H1 (cell line): ENCODE measurements around the gene PDZRN3. TPM values are rescaled to one million over a fixed set of nuclear protein-coding genes. Genes with fewer than 3 reads are reported as not detected.

Experiments used
- CTCF ChIA-PET: fragments of 300-600 bp; sonication (Branson Sonifier 250); formaldehyde crosslinking; loops from one replicate; lab custom pipeline; 2021; ENCODE audit not compliant: partially characterized antibody; lab: Charles Lee
- POLR2A ChIA-PET: fragments of 300-600 bp; sonication (Branson Sonifier 250); formaldehyde crosslinking; loops from one replicate; lab custom pipeline; 2021; ENCODE audit warnings: inconsistent platforms; ENCODE audit not compliant: partially characterized antibody; lab: Charles Lee
- DNase-seq, 2 experiments: peaks; one replicate each; pipeline versions ENCODE4 v3.0.0 to v3.0.0-alpha.2; 2010 to 2022; ENCODE audit warnings: low spot score in 2 of 2, low read depth in 1 of 2, mixed read lengths in 1 of 2
- FAIRE-seq: peaks from 2 replicates; lab custom pipeline; 2011; peaks lifted over from hg19 to GRCh38; lab: Jason Lieb, UNC
- H2AFZ ChIP-seq: 2 replicates; pipeline ENCODE4 v1.8.1; 2012; ENCODE audit warnings: low read length, inconsistent platforms
- H2AK5ac ChIP-seq: 2 replicates; pipeline ENCODE4 v1.6.1; 2013; ENCODE audit warnings: low read depth, low read length
- H2BK120ac ChIP-seq: replicated peaks from 2 replicates; pipeline ENCODE3; 2013; ENCODE audit warnings: low read depth, low read length, inconsistent platforms
- H2BK12ac ChIP-seq: 2 replicates; pipeline ENCODE4 v1.6.1; 2013; ENCODE audit warnings: low read depth, low read length
- H2BK15ac ChIP-seq: 2 replicates; pipeline ENCODE4 v1.6.1; 2013; ENCODE audit warnings: low read length
- H2BK20ac ChIP-seq: 2 replicates; pipeline ENCODE4 v1.6.1; 2013; ENCODE audit warnings: low read length
- H2BK5ac ChIP-seq: 2 replicates; pipeline ENCODE4 v1.6.1; 2013; ENCODE audit warnings: low read depth, low read length
- H3K14ac ChIP-seq: 2 replicates; pipeline ENCODE4 v1.6.1; 2013; ENCODE audit warnings: inconsistent platforms; ENCODE audit not compliant: insufficient read length
- H3K18ac ChIP-seq: 2 replicates; pipeline ENCODE4 v1.6.1; 2013; ENCODE audit warnings: low read length; ENCODE audit errors: extremely low read depth
- H3K23ac ChIP-seq: 2 replicates; pipeline ENCODE4 v1.6.1; 2013; ENCODE audit warnings: inconsistent platforms; ENCODE audit not compliant: insufficient read length
- H3K23me2 ChIP-seq: 2 replicates; pipeline ENCODE4 v1.6.1; 2013; ENCODE audit warnings: low read depth, low read length
- H3K27ac ChIP-seq: 2 replicates; pipeline ENCODE4 v1.6.1; 2011; ENCODE audit warnings: low read depth, low read length, inconsistent platforms
- H3K27me3 ChIP-seq, 4 experiments: replicated peaks in 1 of 4; 1 replicate in 1 of 4; 2 replicates in 3 of 4; pipeline versions ENCODE4 v1.6.1 to v1.8.1; 2011 to 2013; ENCODE audit warnings: low read length in 3 of 4, mild to moderate bottlenecking in 3 of 4, inconsistent platforms in 2 of 4, mixed read lengths in 2 of 4, moderate library complexity in 1 of 4; ENCODE audit not compliant: control insufficient read depth in 3 of 4, insufficient read depth in 3 of 4; ENCODE audit errors: extremely low read depth in 1 of 4
- H3K36me3 ChIP-seq, 4 experiments: 2 replicates each; pipeline versions ENCODE4 v1.6.1 to v1.8.1; 2011 to 2013; ENCODE audit warnings: mild to moderate bottlenecking in 4 of 4, low read length in 3 of 4, moderate library complexity in 2 of 4, control low read depth in 1 of 4, inconsistent platforms in 1 of 4; ENCODE audit not compliant: insufficient read depth in 4 of 4, control insufficient read depth in 2 of 4
- H3K4ac ChIP-seq: replicated peaks from 2 replicates; pipeline ENCODE3; 2013; ENCODE audit warnings: low read length, low read depth, mixed read lengths, inconsistent platforms; ENCODE audit not compliant: insufficient read length
- H3K4me1 ChIP-seq, 4 experiments: replicated peaks in 1 of 4; 1 replicate in 1 of 4; 2 replicates in 3 of 4; pipeline versions ENCODE4 v1.6.1 to v1.8.1; 2011 to 2013; ENCODE audit warnings: low read length in 3 of 4, inconsistent platforms in 2 of 4, mixed read lengths in 1 of 4; ENCODE audit not compliant: insufficient read depth in 4 of 4, control insufficient read depth in 3 of 4
- H3K4me2 ChIP-seq, 2 experiments: 2 replicates each; pipeline versions ENCODE4 v1.6.1 to v1.8.1; 2011 to 2013; ENCODE audit warnings: low read depth in 2 of 2, low read length in 2 of 2, control low read depth in 1 of 2, inconsistent platforms in 1 of 2, mild to moderate bottlenecking in 1 of 2; ENCODE audit not compliant: insufficient read depth in 1 of 2
- H3K4me3 ChIP-seq, 4 experiments: fragments of 200-600, 300-600 bp in 1 of 4; sonication (generic), shearing (Covaris generic), sonication (Bioruptor Twin) in 1 of 4; 2 replicates each; pipeline versions ENCODE4 v1.5.1 to v1.8.1; 2011 to 2016; ENCODE audit warnings: low read length in 4 of 4, low read depth in 3 of 4, control low read depth in 2 of 4, inconsistent platforms in 2 of 4, mild to moderate bottlenecking in 2 of 4, mixed read lengths in 1 of 4, moderate library complexity in 1 of 4; ENCODE audit not compliant: insufficient read depth in 2 of 4; ENCODE audit errors: extremely low read depth in 1 of 4
- H3K56ac ChIP-seq: replicated peaks from 2 replicates; pipeline ENCODE3; 2013; ENCODE audit warnings: low read depth, mild to moderate bottlenecking, mixed read lengths, low read length, inconsistent platforms; ENCODE audit not compliant: insufficient read length
- H3K79me1 ChIP-seq: 2 replicates; pipeline ENCODE4 v1.6.1; 2013; ENCODE audit warnings: low read depth, low read length, control low read depth
- H3K79me2 ChIP-seq, 2 experiments: 2 replicates each; pipeline versions ENCODE4 v1.6.1 to v1.8.1; 2012 to 2013; ENCODE audit warnings: low read length in 2 of 2, mild to moderate bottlenecking in 2 of 2, inconsistent platforms in 1 of 2; ENCODE audit not compliant: insufficient read depth in 2 of 2, control insufficient read depth in 1 of 2
- H3K9ac ChIP-seq, 4 experiments: replicated peaks in 1 of 4; 1 replicate in 1 of 4; 2 replicates in 3 of 4; pipeline versions ENCODE4 v1.6.1 to v1.8.1; 2011 to 2013; ENCODE audit warnings: low read depth in 3 of 4, low read length in 3 of 4, control low read depth in 2 of 4, mild to moderate bottlenecking in 2 of 4, moderate library complexity in 2 of 4, inconsistent platforms in 1 of 4; ENCODE audit errors: extremely low read depth in 1 of 4
- H3K9me3 ChIP-seq, 2 experiments: 2 replicates each; pipeline versions ENCODE4 v1.6.1 to v1.8.1; 2012 to 2013; ENCODE audit warnings: mild to moderate bottlenecking in 2 of 2, moderate library complexity in 2 of 2, control low read depth in 1 of 2, inconsistent platforms in 1 of 2, low read depth in 1 of 2, low read length in 1 of 2, mixed read lengths in 1 of 2; ENCODE audit not compliant: insufficient read depth in 2 of 2
- H4K20me1 ChIP-seq, 2 experiments: replicated peaks in 1 of 2; 2 replicates each; pipeline versions ENCODE3 to v1.8.1; 2011 to 2013; ENCODE audit warnings: inconsistent platforms in 2 of 2, low read length in 2 of 2, mild to moderate bottlenecking in 1 of 2; ENCODE audit not compliant: insufficient read depth in 2 of 2, control insufficient read depth in 1 of 2
- H4K5ac ChIP-seq: 2 replicates; pipeline ENCODE4 v1.6.1; 2013; ENCODE audit warnings: low read length, low read depth, mixed read lengths, inconsistent platforms; ENCODE audit not compliant: insufficient read length
- H4K8ac ChIP-seq: 2 replicates; pipeline ENCODE4 v1.8.0; 2013; ENCODE audit warnings: mild to moderate bottlenecking, moderate library complexity, low read length, inconsistent platforms; ENCODE audit not compliant: insufficient read depth; ENCODE audit errors: extremely low read depth
- H4K91ac ChIP-seq: replicated peaks from 2 replicates; pipeline ENCODE3; 2013; ENCODE audit warnings: low read length, mixed read lengths, inconsistent platforms; ENCODE audit not compliant: insufficient read length
- EGR1 ChIP-seq: IDR thresholded peaks from 2 replicates; pipeline ENCODE4 v1.6.1; 2011; ENCODE audit warnings: low read depth, low read length, borderline replicate concordance
- EZH2 ChIP-seq: fragments of 200-600 bp; sonication (generic); IDR thresholded peaks from 2 replicates; pipeline ENCODE4 v1.7.1; 2012; ENCODE audit warnings: low read depth, mild to moderate bottlenecking, moderate library complexity, low read length, inconsistent platforms; ENCODE audit not compliant: severe bottlenecking
- GABPA ChIP-seq: IDR thresholded peaks from 2 replicates; pipeline ENCODE4 v1.6.1; 2011; ENCODE audit warnings: mild to moderate bottlenecking, low read length, moderate library complexity, borderline replicate concordance; ENCODE audit not compliant: insufficient read depth
- MAFK ChIP-seq: IDR thresholded peaks from 2 replicates; pipeline ENCODE4 v1.6.1; 2012; ENCODE audit warnings: low read depth, mild to moderate bottlenecking, improper control_type of control experiment, low read length
- PHF8 ChIP-seq: fragments of 200-600 bp; sonication (generic); conservative IDR thresholded peaks from 2 replicates; pipeline ENCODE4 v1.7.1; 2012; ENCODE audit warnings: low read depth, mild to moderate bottlenecking, inconsistent platforms, low read length, moderate library complexity
- POLR2A ChIP-seq, 2 experiments: IDR thresholded peaks; 1 replicate in 1 of 2; 2 replicates in 1 of 2; pipeline ENCODE4 v1.6.1; 2011; ENCODE audit warnings: low read depth in 2 of 2, low read length in 2 of 2, mild to moderate bottlenecking in 2 of 2; ENCODE audit errors: control extremely low read depth in 1 of 2
- RXRA ChIP-seq: IDR thresholded peaks from 2 replicates; pipeline ENCODE4 v1.6.1; 2011; ENCODE audit warnings: low read depth, mild to moderate bottlenecking, low read length, moderate library complexity; ENCODE audit not compliant: insufficient read depth
- SIN3A ChIP-seq, 2 experiments: IDR thresholded peaks in 1 of 2; conservative IDR thresholded peaks in 1 of 2; 2 replicates each; pipeline ENCODE4 v1.6.1; 2011 to 2012; ENCODE audit warnings: low read length in 2 of 2, improper control_type of control experiment in 1 of 2, low read depth in 1 of 2, mild to moderate bottlenecking in 1 of 2
- SP4 ChIP-seq: IDR thresholded peaks from 2 replicates; pipeline ENCODE4 v1.6.1; 2012; ENCODE audit warnings: low read length, inconsistent platforms
- TCF12 ChIP-seq: IDR thresholded peaks from 2 replicates; pipeline ENCODE4 v1.6.1; 2011; ENCODE audit warnings: low read depth, mild to moderate bottlenecking, low read length
- ZNF274 ChIP-seq: IDR thresholded peaks from 2 replicates; pipeline ENCODE4 v1.7.0; 2012; ENCODE audit warnings: low read length, borderline replicate concordance; ENCODE audit errors: extremely low read depth
- WGBS, 2 experiments: shearing (Covaris generic) in 1 of 2; methylation state at CpG; one replicate each; pipeline versions ENCODE4 v1.1.6 to v1.1.7; 2013 to 2015; ENCODE audit warnings: low lambda C conversion rate in 2 of 2, mixed read lengths in 2 of 2, inconsistent platforms in 1 of 2, low coverage in 1 of 2, missing lambda C conversion rate in 1 of 2; ENCODE audit not compliant: insufficient replicate concordance in 2 of 2, insufficient coverage in 1 of 2, insufficient read length in 1 of 2; ENCODE audit errors: extremely low coverage in 1 of 2, missing lambda C conversion rate in 1 of 2; 5-methylcytosine and 5-hydroxymethylcytosine counted together
- polyA plus RNA-seq, 7 experiments: library from polyadenylated mRNA; depleted of rRNA in 3 of 7; stranded (reverse) in 5 of 7; unstranded in 2 of 7; fragments of >200 nt in 5 of 7; fragments of 200-250 nt in 2 of 7; gene quantifications; 1 replicate in 5 of 7; 2 replicates in 1 of 7; 4 replicates in 1 of 7; pipeline versions ENCODE4 v1.2.1 to v1.2.3, GENCODE V29; 2011 to 2013; ENCODE audit warnings: missing spikeins in 2 of 7, mixed read lengths in 2 of 7
- total RNA-seq: library from RNA; stranded (reverse); fragmentation: NEBNext Ultra II Directional; extraction: Animal tissue kit (Norgen Biotek cat#: 25700); gene quantifications from 2 replicates; pipeline ENCODE4 v1.2.1, GENCODE V29; 2021
- TF ChIP-seq, protein P1 (sequence below): IDR thresholded peaks from 2 replicates; pipeline ENCODE4 v1.6.1; 2012; ENCODE audit warnings: inconsistent platforms

The PDZRN3 gene
- total and polyA plus RNA-seq, 2 of the 8 experiments (the other 6 are each of a cell fraction or from before 2014, with no cell fraction given) = 4.2 to 20.5 TPM

DNA sequence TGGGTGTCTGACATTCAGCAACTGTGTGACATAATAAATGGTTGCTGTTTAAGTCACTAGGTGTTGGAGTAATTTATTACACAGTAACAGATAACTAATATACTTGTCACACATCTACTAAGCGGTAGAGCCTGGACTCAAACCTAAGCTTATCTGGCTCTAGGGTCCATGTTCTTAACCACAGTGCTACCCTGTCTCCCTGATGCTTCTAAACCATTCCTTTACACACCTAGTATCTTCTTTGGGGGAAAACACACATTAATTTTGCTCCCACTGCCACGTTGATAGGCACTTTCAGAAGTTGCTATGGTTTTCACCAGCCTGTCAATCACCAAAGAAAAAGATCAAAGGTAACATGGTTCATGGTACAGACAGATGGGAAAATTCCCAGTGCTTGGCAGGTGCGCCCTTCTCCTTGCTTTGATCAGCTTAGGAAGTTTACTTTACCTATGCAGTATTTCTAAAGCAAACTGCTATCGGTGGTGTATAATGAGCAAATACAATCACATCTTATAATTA, 150.8 kb downstream of the PDZRN3 start:
- no peak for FAIRE-seq
- WGBS, 2 experiments = 92% methylated on average over 4 of the region's 4 CpGs; no CpG with 5 or more reads in 1 of the 2 experiments
- no peak overlapping the region for H3K18ac ChIP-seq

More for the DNA sequence above, 150.8 kb downstream of the PDZRN3 start:
- H3K23ac ChIP-seq = no peak overlapping the region
- no peak overlapping the region for H4K5ac ChIP-seq
- no peak overlapping the region for H2BK20ac ChIP-seq
- no peaks in the 10 kb centered on the region for H3K23me2 ChIP-seq
- ChIA-PET POLR2A (interaction anchor here (1.6 kb wide), 1 partner anchor 11 kb away, joined by 5 read pairs; no protein-coding TSS in a partner anchor), CTCF (interaction anchor here (1.3 to 1.5 kb wide), 3 partner anchors 8 to 28 kb away, joined by 3 to 6 read pairs (median 4); no protein-coding TSS in a partner anchor)
- H4K8ac ChIP-seq = no peak overlapping the region
- H3K4me2 ChIP-seq = no peak overlapping the region
- H2BK15ac ChIP-seq = no peak overlapping the region
- H4K91ac ChIP-seq = no peak overlapping the region
- H3K27me3 ChIP-seq = peaks cover 0 to 1% (median 0%) of the 10 kb centered on the region in 4 experiments; a peak in 1 of 7 replicates
- H4K20me1 ChIP-seq = no peaks in the 10 kb centered on the region
- peaks cover 0 to 4% of the 10 kb centered on the region in 2 experiments; a peak in 1 of 4 replicates for H3K79me2 ChIP-seq
- no peak overlapping the region for H3K4ac ChIP-seq
- no peak overlapping the region for H2BK12ac ChIP-seq
- H3K4me3 ChIP-seq = no peak overlapping the region
- H3K27ac ChIP-seq = no peak overlapping the region
- no peak overlapping the region for H2BK5ac ChIP-seq
- H3K14ac ChIP-seq = no peak overlapping the region
- no peaks in the 10 kb centered on the region for H3K79me1 ChIP-seq
- H3K4me1 ChIP-seq = peaks cover 0 to 9% (median 2%) of the 10 kb centered on the region in 4 experiments; a peak in 3 of 7 replicates
- H3K9me3 ChIP-seq = peaks cover 2 to 7% of the 10 kb centered on the region in 2 experiments; a peak in 2 of 4 replicates
- no peak for DNase-seq
- 0 out of 2 replicates have a peak overlapping the region, but pooled peaks have one; percentile 31 for H2AK5ac ChIP-seq
- H2BK120ac ChIP-seq = no peak overlapping the region
- no peak for TF ChIP-seq SP4
- no peak for TF ChIP-seq TCF12
- TF ChIP-seq MAFK = no peak
- no peak for TF ChIP-seq EZH2
- TF ChIP-seq GABPA = no peak
- TF ChIP-seq POLR2A (IDR thresholded peaks at IDR 0.05; ENCODE audit: control extremely low read depth in 1 of 2, low read depth in 2 of 2, low read length in 2 of 2) = no peak
- TF ChIP-seq RXRA = no peak
- no peak for TF ChIP-seq ZNF274
- no peak for TF ChIP-seq EGR1
- no peak for TF ChIP-seq SIN3A (conservative IDR thresholded peaks at IDR 0.05 in 1 of 2, IDR thresholded peaks at IDR 0.05 in 1 of 2; ENCODE audit: low read depth in 1 of 2, low read length in 2 of 2)
- TF ChIP-seq, protein P1, sequence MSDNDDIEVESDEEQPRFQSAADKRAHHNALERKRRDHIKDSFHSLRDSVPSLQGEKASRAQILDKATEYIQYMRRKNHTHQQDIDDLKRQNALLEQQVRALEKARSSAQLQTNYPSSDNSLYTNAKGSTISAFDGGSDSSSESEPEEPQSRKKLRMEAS = no peak
- TF ChIP-seq PHF8 = no peak
- no peak overlapping the region for H2AFZ ChIP-seq
- H3K56ac ChIP-seq = no peak overlapping the region
- H3K9ac ChIP-seq = no peak overlapping the region
- no peaks in the 10 kb centered on the region; a peak in 1 of 8 replicates for H3K36me3 ChIP-seq
